Testis (tissue), 3 donors: Measurements from ENCODE around the gene ZBTB7C. TPM values are rescaled to one million over a fixed set of nuclear protein-coding genes. Genes with fewer than 3 reads are reported as not detected.

ENCODE experiments used
- DNase-seq: peaks from one replicate; pipeline ENCODE4 v3.0.0-alpha.2; 2019
- H3K27ac ChIP-seq, 2 donors: fragments of 200-600 bp; sonication (generic); one replicate each; pipeline ENCODE4 v1.5.1; 2019
- H3K27me3 ChIP-seq: fragments of 200-600 bp; sonication (generic); one replicate; pipeline ENCODE4 v1.5.1; 2019
- H3K36me3 ChIP-seq: fragments of 200-600 bp; sonication (generic); one replicate; pipeline ENCODE4 v1.5.1; 2017; ENCODE audit warnings: low read depth; ENCODE audit errors: missing control alignments
- H3K4me1 ChIP-seq: fragments of 200-600 bp; sonication (generic); one replicate; pipeline ENCODE4 v1.5.1; 2019
- H3K4me3 ChIP-seq, 2 donors: fragments of 200-600 bp; sonication (generic); one replicate each; pipeline ENCODE4 v1.5.1; 2017 to 2019
- H3K9me3 ChIP-seq: fragments of 200-600 bp; sonication (generic); one replicate; pipeline ENCODE4 v1.5.1; 2017
- POLR2A ChIP-seq: fragments of 450-650 bp; IDR thresholded peaks from one replicate; pipeline ENCODE4 v1.6.1; 2017; ENCODE audit warnings: antibody characterized with exemption, mild to moderate bottlenecking, moderate library complexity
- WGBS, 2 donors: methylation state at CpG; one replicate each; pipeline ENCODE4 v1.1.5; 2018; 5-methylcytosine and 5-hydroxymethylcytosine counted together
- intact Hi-C: fragments of 100-400 bp; cut with DNase I; formaldehyde crosslinking; loops from one replicate; pipeline ENCODE4 v1.15.1; 2023; ENCODE audit warnings: low total_unique reads
- polyA plus RNA-seq: library from polyadenylated mRNA; stranded (reverse); fragments of 350-450 nt; fragmentation: Illumina TruSeq; extraction: RNeasy Lipid Tissue Mini Kit (QIAGEN cat#74804); gene quantifications from one replicate; pipeline ENCODE4 v1.2.3, GENCODE V29; 2014; ENCODE audit warnings: low read depth, low replicate concordance; ENCODE audit not compliant: insufficient read depth
- total RNA-seq, 2 donors: library from RNA; depleted of rRNA; stranded (reverse); fragments of >200 nt; gene quantifications; one replicate each; pipeline ENCODE4 v1.2.3, GENCODE V29; 2016
- TF ChIP-seq, protein P1 (sequence below), 3 experiments: fragments of 450-650 bp in 2 of 3; fragments of 200-600 bp in 1 of 3; sonication (generic) in 1 of 3; IDR thresholded peaks; one replicate each; pipeline ENCODE4 v1.5.1; 2016 to 2019; ENCODE audit warnings: antibody characterized with exemption in 3 of 3, mild to moderate bottlenecking in 2 of 3, moderate library complexity in 1 of 3

Gene ZBTB7C
- total and polyA plus RNA-seq, 3 donors from 2014 or later: 14.1 to 65.4 (median 42.4) TPM

DNA sequence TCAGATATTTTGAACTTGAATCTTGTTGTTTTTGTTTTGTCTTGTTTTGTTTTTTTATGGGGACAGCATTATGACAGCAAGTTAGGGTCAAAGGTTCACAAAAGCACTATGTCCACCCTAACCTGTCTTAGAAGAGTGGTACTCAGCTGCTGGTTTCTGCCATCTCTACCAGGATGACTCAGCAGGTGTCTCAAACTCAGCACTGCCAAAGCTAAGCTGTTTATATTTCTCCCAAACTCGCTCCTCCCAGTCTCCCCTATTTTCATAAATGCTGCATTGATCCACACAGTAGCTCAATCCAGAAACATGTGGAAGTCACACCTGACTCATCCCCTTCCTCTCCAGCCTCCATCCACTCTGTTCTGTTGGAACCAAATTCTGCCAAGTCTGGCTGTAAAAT lies 134.9 kb downstream of the ZBTB7C start:
- WGBS, 2 donors: 91 to 93% methylated on average over 1 of the region's 1 CpG
- TF ChIP-seq POLR2A: no peak
- TF ChIP-seq, protein P1, sequence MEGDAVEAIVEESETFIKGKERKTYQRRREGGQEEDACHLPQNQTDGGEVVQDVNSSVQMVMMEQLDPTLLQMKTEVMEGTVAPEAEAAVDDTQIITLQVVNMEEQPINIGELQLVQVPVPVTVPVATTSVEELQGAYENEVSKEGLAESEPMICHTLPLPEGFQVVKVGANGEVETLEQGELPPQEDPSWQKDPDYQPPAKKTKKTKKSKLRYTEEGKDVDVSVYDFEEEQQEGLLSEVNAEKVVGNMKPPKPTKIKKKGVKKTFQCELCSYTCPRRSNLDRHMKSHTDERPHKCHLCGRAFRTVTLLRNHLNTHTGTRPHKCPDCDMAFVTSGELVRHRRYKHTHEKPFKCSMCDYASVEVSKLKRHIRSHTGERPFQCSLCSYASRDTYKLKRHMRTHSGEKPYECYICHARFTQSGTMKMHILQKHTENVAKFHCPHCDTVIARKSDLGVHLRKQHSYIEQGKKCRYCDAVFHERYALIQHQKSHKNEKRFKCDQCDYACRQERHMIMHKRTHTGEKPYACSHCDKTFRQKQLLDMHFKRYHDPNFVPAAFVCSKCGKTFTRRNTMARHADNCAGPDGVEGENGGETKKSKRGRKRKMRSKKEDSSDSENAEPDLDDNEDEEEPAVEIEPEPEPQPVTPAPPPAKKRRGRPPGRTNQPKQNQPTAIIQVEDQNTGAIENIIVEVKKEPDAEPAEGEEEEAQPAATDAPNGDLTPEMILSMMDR (IDR thresholded peaks at IDR 0.05): no peak
- no peak for DNase-seq
- intact Hi-C loops: no loop called here
- no peaks in the 10 kb centered on the region for H3K27me3 ChIP-seq
- H3K27ac ChIP-seq: no peak overlapping the region
- H3K4me1 ChIP-seq: no peaks in the 10 kb centered on the region
- no peaks in the 10 kb centered on the region for H3K36me3 ChIP-seq
- no peak overlapping the region for H3K4me3 ChIP-seq
- H3K9me3 ChIP-seq: no peaks in the 10 kb centered on the region

DNA sequence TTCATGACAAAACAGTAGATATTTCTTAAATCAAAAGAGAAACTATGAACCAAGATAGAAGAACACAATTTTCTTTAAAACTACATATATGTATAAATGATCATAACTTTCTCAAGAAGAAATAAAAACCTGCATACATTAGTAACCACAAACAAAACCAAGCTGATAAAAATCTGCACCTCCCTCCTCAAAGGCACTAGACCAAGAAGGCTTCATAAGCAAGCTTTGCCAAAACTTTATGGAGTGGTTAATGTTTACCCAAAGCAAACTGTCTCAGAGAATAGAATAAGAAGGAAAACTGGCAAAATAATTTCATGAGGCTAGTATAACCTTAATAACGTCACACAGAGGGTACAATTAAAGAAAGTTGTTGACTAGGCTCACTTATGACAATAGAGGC lies 138.3 kb downstream of the ZBTB7C start:
- no peak for TF ChIP-seq POLR2A
- TF ChIP-seq, protein P1 (IDR thresholded peaks at IDR 0.05): no peak
- Histone ChIP-seq H3K27ac (no peak overlapping the region), H3K4me3 (no peak overlapping the region), H3K36me3 (no peaks in the 10 kb centered on the region), H3K27me3 (no peaks in the 10 kb centered on the region), H3K9me3 (no peaks in the 10 kb centered on the region), H3K4me1 (no peaks in the 10 kb centered on the region)
- DNase-seq: no peak
- 86 to 89% methylated on average over 1 of the region's 1 CpG for WGBS, 2 donors
- intact Hi-C loops: no loop called here

DNA sequence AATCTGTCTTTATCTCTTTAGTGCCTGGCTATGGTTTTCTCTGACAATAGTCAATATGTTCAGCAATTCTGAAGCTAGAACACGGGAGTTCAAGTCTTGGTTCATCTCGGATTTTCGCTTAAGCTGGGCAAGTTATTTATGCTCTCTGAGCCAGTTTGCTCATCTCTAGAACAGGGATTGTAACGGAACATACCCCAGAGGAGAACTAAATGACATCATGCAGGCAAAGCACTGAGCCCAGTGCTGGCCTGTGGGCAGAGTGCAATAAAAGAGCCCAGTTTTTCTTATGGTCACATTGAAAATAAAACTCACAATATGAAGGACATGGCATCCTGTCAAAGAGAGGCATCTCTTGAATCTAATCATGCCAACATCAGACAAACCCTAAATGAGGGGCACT lies 143.9 kb downstream of the ZBTB7C start:
- H3K9me3 ChIP-seq: no peaks in the 10 kb centered on the region
- H3K27ac ChIP-seq: no peak overlapping the region
- 85 to 93% methylated on average over 4 of the region's 4 CpGs for WGBS, 2 donors
- intact Hi-C loops: no loop called here
- no peaks in the 10 kb centered on the region for H3K36me3 ChIP-seq
- H3K4me3 ChIP-seq: no peak overlapping the region
- TF ChIP-seq, protein P1 (IDR thresholded peaks at IDR 0.05): no peak
- TF ChIP-seq POLR2A: no peak
- no peak for DNase-seq
- no peaks in the 10 kb centered on the region for H3K27me3 ChIP-seq
- no peaks in the 10 kb centered on the region for H3K4me1 ChIP-seq

- H3K4me3 ChIP-seq: no peak overlapping the region
- 85 to 86% methylated on average over 11 of the region's 11 CpGs for WGBS, 2 donors
- TF ChIP-seq, protein P1 (IDR thresholded peaks at IDR 0.05): no peak
- no peak for TF ChIP-seq POLR2A
- H3K9me3 ChIP-seq: no peaks in the 10 kb centered on the region
- H3K27me3 ChIP-seq: no peaks in the 10 kb centered on the region
- intact Hi-C loops: no loop called here
- H3K36me3 ChIP-seq: no peaks in the 10 kb centered on the region
- no peak for DNase-seq
- no peak overlapping the region for H3K27ac ChIP-seq
- H3K4me1 ChIP-seq: no peaks in the 10 kb centered on the region
Observed at GRCh38 chr18:48263914-48264902, 145.0 kb downstream of the ZBTB7C start.
